ENCODE data around the gene ARHGEF2.

The ARHGEF2 gene

GRCh38 chr1:155968051-155968400 is 10.3 kb downstream of the ARHGEF2 start:
- no peaks in the 10 kb centered on the region for H3K9me3 Mint-ChIP-seq
- H3K27ac Mint-ChIP-seq = peak overlapping the region; percentile 95
- H3K36me3 Mint-ChIP-seq (ENCODE audit: low read depth) = peaks cover 77% of the 10 kb centered on the region
- H3K27me3 Mint-ChIP-seq = no peaks in the 10 kb centered on the region
- H3K4me1 Mint-ChIP-seq (ENCODE audit: low read depth) = peaks cover 73% of the 10 kb centered on the region
- H3K4me3 Mint-ChIP-seq = peak overlapping the region; percentile 57

- Mint-ChIP-seq H3K9me3 (no peaks in the 10 kb centered on the region), H3K4me3 (peak overlapping the region; percentile 57), H3K27me3 (no peaks in the 10 kb centered on the region), H3K27ac (peak overlapping the region; percentile 95), H3K4me1 (ENCODE audit: low read depth) (peaks cover 73% of the 10 kb centered on the region), H3K36me3 (ENCODE audit: low read depth) (peaks cover 76% of the 10 kb centered on the region)
These were observed 10.9 kb downstream of the ARHGEF2 start for GRCh38 chr1:155967341-155968050.

GRCh38 chr1:155966750-155967149 is 11.6 kb downstream of the ARHGEF2 start:
- Mint-ChIP-seq H3K27ac (peak overlapping the region; percentile 87), H3K4me3 (peak overlapping the region; percentile 35), H3K4me1 (ENCODE audit: low read depth) (peaks cover 68% of the 10 kb centered on the region), H3K9me3 (no peaks in the 10 kb centered on the region), H3K27me3 (no peaks in the 10 kb centered on the region), H3K36me3 (ENCODE audit: low read depth) (peaks cover 77% of the 10 kb centered on the region)

- no peaks in the 10 kb centered on the region for H3K9me3 Mint-ChIP-seq
- no peak overlapping the region for H3K4me3 Mint-ChIP-seq
- peaks cover 80% of the 10 kb centered on the region for H3K36me3 Mint-ChIP-seq (ENCODE audit: low read depth)
- H3K4me1 Mint-ChIP-seq (ENCODE audit: low read depth) = peaks cover 62% of the 10 kb centered on the region
- H3K27me3 Mint-ChIP-seq = no peaks in the 10 kb centered on the region
- H3K27ac Mint-ChIP-seq = peak overlapping the region; percentile 87
These were observed 12.2 kb downstream of the ARHGEF2 start for GRCh38 chr1:155966135-155966534.

GRCh38 chr1:155964193-155964592 is 14.2 kb downstream of the ARHGEF2 start:
- Mint-ChIP-seq H3K27me3 (no peaks in the 10 kb centered on the region), H3K27ac (no peak overlapping the region), H3K36me3 (ENCODE audit: low read depth) (peaks cover 80% of the 10 kb centered on the region), H3K4me3 (no peak overlapping the region), H3K4me1 (ENCODE audit: low read depth) (peaks cover 52% of the 10 kb centered on the region), H3K9me3 (no peaks in the 10 kb centered on the region)

GRCh38 chr1:155962599-155963211 is 15.6 kb downstream of the ARHGEF2 start:
- Mint-ChIP-seq H3K9me3 (no peaks in the 10 kb centered on the region), H3K4me3 (no peak overlapping the region), H3K27ac (peak overlapping the region; percentile 49), H3K4me1 (ENCODE audit: low read depth) (peaks cover 37% of the 10 kb centered on the region), H3K36me3 (ENCODE audit: low read depth) (peaks cover 73% of the 10 kb centered on the region), H3K27me3 (no peaks in the 10 kb centered on the region)

GRCh38 chr1:155961937-155962336 is 16.4 kb downstream of the ARHGEF2 start:
- Mint-ChIP-seq H3K27me3 (no peaks in the 10 kb centered on the region), H3K36me3 (ENCODE audit: low read depth) (peaks cover 74% of the 10 kb centered on the region), H3K9me3 (no peaks in the 10 kb centered on the region)

GRCh38 chr1:155960081-155960745 is 18.1 kb downstream of the ARHGEF2 start:
- Mint-ChIP-seq H3K9me3 (no peaks in the 10 kb centered on the region), H3K36me3 (ENCODE audit: low read depth) (peaks cover 70% of the 10 kb centered on the region), H3K4me3 (no peak overlapping the region), H3K27ac (peak overlapping the region; percentile 72), H3K4me1 (ENCODE audit: low read depth) (peaks cover 21% of the 10 kb centered on the region), H3K27me3 (no peaks in the 10 kb centered on the region)

More at GRCh38 chr1:155961937-155962336, 16.4 kb downstream of the ARHGEF2 start:
- Mint-ChIP-seq H3K27ac (peak overlapping the region; percentile 13), H3K4me1 (ENCODE audit: low read depth) (peaks cover 30% of the 10 kb centered on the region), H3K4me3 (no peak overlapping the region)

- H3K27ac Mint-ChIP-seq = no peak overlapping the region
- H3K36me3 Mint-ChIP-seq (ENCODE audit: low read depth) = peaks cover 74% of the 10 kb centered on the region
- H3K27me3 Mint-ChIP-seq = no peaks in the 10 kb centered on the region
- H3K9me3 Mint-ChIP-seq = no peaks in the 10 kb centered on the region
- H3K4me3 Mint-ChIP-seq = no peak overlapping the region
- H3K4me1 Mint-ChIP-seq (ENCODE audit: low read depth) = peaks cover 23% of the 10 kb centered on the region
These were observed 20.9 kb downstream of the ARHGEF2 start for GRCh38 chr1:155957411-155957915.

GRCh38 chr1:155954645-155955044 is 23.7 kb downstream of the ARHGEF2 start:
- Mint-ChIP-seq H3K27me3 (no peaks in the 10 kb centered on the region), H3K4me1 (ENCODE audit: low read depth) (peaks cover 25% of the 10 kb centered on the region), H3K27ac (peak overlapping the region; percentile 55)

GRCh38 chr1:155952505-155952890 is 25.8 kb downstream of the ARHGEF2 start:
- Mint-ChIP-seq H3K27me3 (no peaks in the 10 kb centered on the region), H3K4me3 (no peak overlapping the region), H3K36me3 (ENCODE audit: low read depth) (peaks cover 66% of the 10 kb centered on the region), H3K27ac (peak overlapping the region; percentile 65), H3K4me1 (ENCODE audit: low read depth) (peaks cover 37% of the 10 kb centered on the region), H3K9me3 (no peaks in the 10 kb centered on the region)

More at GRCh38 chr1:155954645-155955044, 23.7 kb downstream of the ARHGEF2 start:
- peaks cover 71% of the 10 kb centered on the region for H3K36me3 Mint-ChIP-seq (ENCODE audit: low read depth)
- H3K4me3 Mint-ChIP-seq = no peak overlapping the region
- no peaks in the 10 kb centered on the region for H3K9me3 Mint-ChIP-seq

GRCh38 chr1:155951753-155952504 is 26.4 kb downstream of the ARHGEF2 start:
- H3K4me3 Mint-ChIP-seq = no peak overlapping the region
- H3K9me3 Mint-ChIP-seq = no peaks in the 10 kb centered on the region
- H3K27me3 Mint-ChIP-seq = no peaks in the 10 kb centered on the region
- H3K4me1 Mint-ChIP-seq (ENCODE audit: low read depth) = peaks cover 43% of the 10 kb centered on the region
- H3K27ac Mint-ChIP-seq = peak overlapping the region; percentile 65
- peaks cover 64% of the 10 kb centered on the region for H3K36me3 Mint-ChIP-seq (ENCODE audit: low read depth)

- Mint-ChIP-seq H3K36me3 (ENCODE audit: low read depth) (peaks cover 69% of the 10 kb centered on the region), H3K27me3 (no peaks in the 10 kb centered on the region), H3K27ac (no peak overlapping the region), H3K4me1 (ENCODE audit: low read depth) (peaks cover 54% of the 10 kb centered on the region), H3K4me3 (no peak overlapping the region), H3K9me3 (no peaks in the 10 kb centered on the region)
These were observed 27.5 kb downstream of the ARHGEF2 start for GRCh38 chr1:155950829-155951228.

GRCh38 chr1:155947741-155948140 is 30.6 kb downstream of the ARHGEF2 start:
- H3K27ac Mint-ChIP-seq = peak overlapping the region; percentile 54
- no peak overlapping the region for H3K4me3 Mint-ChIP-seq
- H3K4me1 Mint-ChIP-seq (ENCODE audit: low read depth) = peaks cover 75% of the 10 kb centered on the region
- peaks cover 54% of the 10 kb centered on the region for H3K36me3 Mint-ChIP-seq (ENCODE audit: low read depth)
- no peaks in the 10 kb centered on the region for H3K9me3 Mint-ChIP-seq
- no peaks in the 10 kb centered on the region for H3K27me3 Mint-ChIP-seq

All from stimulated activated naive CD8-positive, alpha-beta T cell treated with anti-CD3 and anti-CD28 coated beads, Interleukin-15, Interleukin-2, amounts not matched to agents 100 ng/mL and 50 ng/mL, for 24 hours (primary cell).